Mucosa of descending colon (tissue), 3 donors: ENCODE results near the gene TXNL1. TPM values are rescaled to one million over a fixed set of nuclear protein-coding genes. Genes with fewer than 3 reads are reported as not detected.
A peak's percentile ranks its signal among the peaks of the same experiment; 100 is the strongest.

ENCODE experiments used
- ATAC-seq: fragments of 200-7000 bp; cut with Tn5 transposase; one replicate; pipeline ENCODE4 v1.9.1; 2020; ENCODE audit warnings: mild to moderate bottlenecking, moderate library complexity
- DNase-seq, 3 donors: peaks; one replicate each; pipeline ENCODE4 v3.0.0-alpha.2; 2020
- H3K36me3 ChIP-seq: fragments of 200-600 bp; one replicate; pipeline ENCODE4 v1.8.0; 2021; ENCODE audit warnings: low read depth, mild to moderate bottlenecking
- H3K4me1 ChIP-seq: fragments of 200-600 bp; one replicate; pipeline ENCODE4 v1.8.0; 2021; ENCODE audit warnings: low read depth, mild to moderate bottlenecking
- H3K4me3 ChIP-seq: fragments of 200-600 bp; one replicate; pipeline ENCODE4 v1.8.0; 2021; ENCODE audit warnings: mild to moderate bottlenecking
- H3K9me3 ChIP-seq: fragments of 200-600 bp; one replicate; pipeline ENCODE4 v1.8.0; 2021; ENCODE audit warnings: mild to moderate bottlenecking
- intact Hi-C, 2 donors: fragments of 100-400 bp; cut with DNase I in 1 of 2; cut with micrococcal nuclease in 1 of 2; formaldehyde crosslinking; loops; one replicate each; pipeline versions ENCODE4 v1.11.0 to v1.11.1; 2022; cut with DNase I, micrococcal nuclease
- total RNA-seq, 3 donors: library from RNA; stranded (reverse); fragmentation: NEBNext Ultra II Directional in 2 of 3; extraction: Animal tissue kit (Norgen Biotek cat#: 25700) in 2 of 3; gene quantifications; one replicate each; pipeline versions ENCODE4 v1.2.1 to v1.2.4, GENCODE V29; 2021 to 2023
- TF ChIP-seq, protein P1 (sequence below): fragments of 200-600 bp; IDR thresholded peaks from one replicate; pipeline ENCODE4 v1.8.0; 2022; ENCODE audit warnings: antibody characterized with exemption, mild to moderate bottlenecking
- donor health status: DM: no; HTN: no; CAD: no; lungs with moderate emphysema.
- donor health status: DM: no; HTN: no; CAD: no.
- donor health status: DM: no; HTN: yes; CAD: no.

Gene TXNL1
- total RNA-seq, 3 donors from 2014 or later = 51.0 to 62.0 (median 55.5) TPM

DNA sequence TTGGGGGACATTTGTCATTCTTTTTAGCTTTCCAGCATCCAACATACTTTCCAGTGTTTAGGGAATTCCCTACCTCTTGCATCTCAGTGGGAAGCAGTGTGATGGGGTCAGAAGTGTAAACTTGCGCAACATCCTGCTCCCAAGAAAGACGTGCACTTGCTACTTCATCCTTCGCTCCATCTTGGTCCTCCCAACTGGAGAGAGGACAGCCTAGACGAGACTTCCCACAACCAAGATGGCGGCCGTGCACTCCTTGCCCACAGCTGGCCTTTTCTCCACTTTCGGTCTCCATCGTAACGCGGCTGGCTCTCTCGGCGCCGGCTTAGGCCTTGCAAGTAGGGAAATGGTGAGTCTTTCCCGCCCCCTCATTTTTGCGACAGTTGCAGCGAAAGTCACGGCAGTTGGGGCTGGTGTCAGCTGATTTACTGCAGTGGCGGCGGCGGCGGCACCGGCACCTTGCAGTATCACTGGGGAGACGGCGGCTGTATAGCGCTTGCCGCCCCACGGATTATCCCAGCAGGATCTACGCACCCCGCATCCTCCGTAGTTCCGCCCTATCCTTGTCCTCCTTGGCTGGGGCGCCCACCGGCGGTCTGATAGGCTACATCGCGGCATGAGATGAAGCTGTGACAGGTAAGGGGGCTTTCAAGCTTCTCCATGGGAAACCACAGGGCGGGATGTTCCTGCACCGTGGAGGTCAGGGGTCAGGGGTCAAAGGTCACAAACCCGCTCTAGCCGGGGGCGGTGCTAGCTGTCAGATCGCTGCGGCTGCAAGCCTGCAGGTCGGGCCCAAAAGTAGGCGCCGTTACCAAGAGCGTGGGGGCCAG lies 12.8 kb upstream of the TXNL1 start, which contains the start of gene WDR7:
Gene WDR7 (plus strand): TSS at position 416 of the 827 bp plus-strand sequence. CDS start 21,157 bp downstream, outside the sequence.
- Histone ChIP-seq H3K4me3 (peak within 1 kb of the TSS; percentile 80), H3K9me3 (no peaks in the 10 kb centered on the region), H3K4me1 (peaks cover 8% of the 10 kb centered on the region), H3K36me3 (no peaks in the 10 kb centered on the region)
- TF ChIP-seq, protein P1, sequence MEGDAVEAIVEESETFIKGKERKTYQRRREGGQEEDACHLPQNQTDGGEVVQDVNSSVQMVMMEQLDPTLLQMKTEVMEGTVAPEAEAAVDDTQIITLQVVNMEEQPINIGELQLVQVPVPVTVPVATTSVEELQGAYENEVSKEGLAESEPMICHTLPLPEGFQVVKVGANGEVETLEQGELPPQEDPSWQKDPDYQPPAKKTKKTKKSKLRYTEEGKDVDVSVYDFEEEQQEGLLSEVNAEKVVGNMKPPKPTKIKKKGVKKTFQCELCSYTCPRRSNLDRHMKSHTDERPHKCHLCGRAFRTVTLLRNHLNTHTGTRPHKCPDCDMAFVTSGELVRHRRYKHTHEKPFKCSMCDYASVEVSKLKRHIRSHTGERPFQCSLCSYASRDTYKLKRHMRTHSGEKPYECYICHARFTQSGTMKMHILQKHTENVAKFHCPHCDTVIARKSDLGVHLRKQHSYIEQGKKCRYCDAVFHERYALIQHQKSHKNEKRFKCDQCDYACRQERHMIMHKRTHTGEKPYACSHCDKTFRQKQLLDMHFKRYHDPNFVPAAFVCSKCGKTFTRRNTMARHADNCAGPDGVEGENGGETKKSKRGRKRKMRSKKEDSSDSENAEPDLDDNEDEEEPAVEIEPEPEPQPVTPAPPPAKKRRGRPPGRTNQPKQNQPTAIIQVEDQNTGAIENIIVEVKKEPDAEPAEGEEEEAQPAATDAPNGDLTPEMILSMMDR = no peak
- DNase-seq (peak; percentile 96 to 98 (median 97)), ATAC-seq (peak; percentile 97)
- intact Hi-C loops = no loop called here

GRCh38 chr18:56649996-56650395 lies 11.6 kb upstream of the TXNL1 start:
- Histone ChIP-seq H3K4me1 (peaks cover 8% of the 10 kb centered on the region), H3K9me3 (no peaks in the 10 kb centered on the region), H3K36me3 (no peaks in the 10 kb centered on the region), H3K4me3 (no peak overlapping the region)
- intact Hi-C loops = no loop called here
- DNase-seq (no peak), ATAC-seq (no peak)
- TF ChIP-seq, protein P1 = no peak

GRCh38 chr18:56647951-56648893 lies 9.8 kb upstream of the TXNL1 start:
- peaks cover 8% of the 10 kb centered on the region for H3K4me1 ChIP-seq
- H3K4me3 ChIP-seq = no peak overlapping the region
- DNase-seq (no peak), ATAC-seq (no peak)
- no peaks in the 10 kb centered on the region for H3K36me3 ChIP-seq
- intact Hi-C loops = no loop called here
- H3K9me3 ChIP-seq = no peaks in the 10 kb centered on the region
- TF ChIP-seq, protein P1 = no peak

- H3K36me3 ChIP-seq = no peaks in the 10 kb centered on the region
- DNase-seq = no peak
- no peak for ATAC-seq
- H3K9me3 ChIP-seq = no peaks in the 10 kb centered on the region
- intact Hi-C loops = no loop called here
- TF ChIP-seq, protein P1 = no peak
- no peak overlapping the region for H3K4me3 ChIP-seq
- peaks cover 5% of the 10 kb centered on the region for H3K4me1 ChIP-seq
Observed at GRCh38 chr18:56647071-56647470, 8.7 kb upstream of the TXNL1 start.

- TF ChIP-seq, protein P1 = no peak
- Histone ChIP-seq H3K36me3 (no peaks in the 10 kb centered on the region), H3K4me1 (no peaks in the 10 kb centered on the region), H3K4me3 (no peak overlapping the region), H3K9me3 (no peaks in the 10 kb centered on the region)
- ATAC-seq = peak; percentile 59
- DNase-seq = no peak
- intact Hi-C loops = no loop called here
Observed at GRCh38 chr18:56645415-56646016, 7.1 kb upstream of the TXNL1 start.
